GM19239 (cell line): ENCODE results near the gene EIF3M.

Experiments
- DNase-seq: peaks from one replicate; pipeline ENCODE4 v3.0.0; 2011; ENCODE audit warnings: low spot score; ENCODE audit not compliant: insufficient read length
- FAIRE-seq: peaks from 2 replicates; lab custom pipeline; 2011; peaks lifted over from hg19 to GRCh38; lab: Jason Lieb, UNC

Gene EIF3M

GRCh38 chr11:32583459-32584271 lies at the start of gene EIF3M:
Gene EIF3M (plus strand): TSS chr11:32583831. CDS start chr11:32583888, 57 bp downstream.
- peak; percentile 97 for FAIRE-seq
- DNase-seq = peak; percentile 80

GRCh38 chr11:32538804-32539203 lies 44.8 kb upstream of the EIF3M start:
- FAIRE-seq = no peak
- no peak for DNase-seq

DNA sequence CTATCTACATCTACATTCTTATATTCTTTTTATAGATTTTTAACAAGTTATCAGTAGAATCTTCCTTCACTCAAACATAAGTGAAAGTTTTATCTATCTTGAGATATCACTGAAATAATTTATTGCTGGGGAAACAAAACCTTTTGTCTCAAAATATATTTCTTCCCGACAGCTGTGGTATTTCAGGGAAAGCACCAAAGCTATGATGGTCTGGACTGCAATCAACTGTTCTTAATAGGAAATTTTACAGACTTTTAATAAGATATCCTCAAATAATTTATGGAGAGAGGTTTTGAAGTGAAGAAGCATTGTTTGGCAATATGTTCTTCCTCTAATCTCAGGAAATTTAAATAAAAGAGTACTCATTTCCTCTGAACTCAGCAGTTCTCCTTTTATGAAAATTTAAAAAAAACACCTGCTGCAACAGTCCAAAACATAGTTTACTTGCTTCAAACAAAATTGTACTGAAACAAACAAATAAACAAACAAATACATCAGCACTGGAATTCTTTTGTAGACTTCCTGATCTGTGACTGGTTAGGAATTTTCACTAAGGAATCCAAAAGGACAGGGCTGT lies 33.9 kb upstream of the EIF3M start:
- no peak for FAIRE-seq
- no peak for DNase-seq

DNA sequence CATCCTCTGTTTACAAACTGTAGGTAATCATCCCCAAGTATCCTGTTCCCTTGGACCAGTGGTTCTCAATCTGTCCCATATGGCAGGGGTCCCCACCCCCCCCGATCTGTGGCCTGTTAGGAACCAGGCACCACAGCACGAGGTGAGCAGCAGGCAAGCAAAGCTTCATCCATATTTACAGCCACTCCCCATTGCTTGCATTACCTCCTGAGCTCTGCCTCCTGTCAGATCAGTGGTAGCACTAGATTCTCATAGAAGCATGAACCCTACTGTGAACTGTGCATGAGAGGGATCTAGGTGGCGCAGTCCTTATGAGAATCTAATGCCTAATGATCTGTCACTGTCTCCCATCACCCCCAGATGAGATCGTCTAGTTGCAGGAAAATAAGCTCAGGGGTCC lies 33.4 kb upstream of the EIF3M start:
- FAIRE-seq (no peak), DNase-seq (no peak)

DNA sequence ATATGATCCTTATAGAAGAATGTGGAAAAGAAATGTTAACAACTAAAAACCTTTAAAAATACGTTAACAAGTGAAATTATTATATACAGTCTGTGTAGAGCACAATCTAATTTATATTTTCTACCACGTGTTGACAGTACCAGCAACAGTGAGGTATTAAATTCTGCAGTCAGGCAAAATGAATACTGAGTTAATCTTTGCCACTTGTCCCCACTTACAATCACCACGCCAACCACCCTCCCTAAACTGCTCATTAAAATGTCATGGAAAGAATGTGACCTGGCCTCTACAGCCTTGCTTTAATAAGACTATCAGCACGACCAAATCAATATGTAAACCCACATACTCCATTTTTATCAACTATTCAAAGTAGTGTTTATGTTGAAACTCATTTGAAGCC lies 28.5 kb upstream of the EIF3M start:
- no peak for FAIRE-seq
- no peak for DNase-seq

DNA sequence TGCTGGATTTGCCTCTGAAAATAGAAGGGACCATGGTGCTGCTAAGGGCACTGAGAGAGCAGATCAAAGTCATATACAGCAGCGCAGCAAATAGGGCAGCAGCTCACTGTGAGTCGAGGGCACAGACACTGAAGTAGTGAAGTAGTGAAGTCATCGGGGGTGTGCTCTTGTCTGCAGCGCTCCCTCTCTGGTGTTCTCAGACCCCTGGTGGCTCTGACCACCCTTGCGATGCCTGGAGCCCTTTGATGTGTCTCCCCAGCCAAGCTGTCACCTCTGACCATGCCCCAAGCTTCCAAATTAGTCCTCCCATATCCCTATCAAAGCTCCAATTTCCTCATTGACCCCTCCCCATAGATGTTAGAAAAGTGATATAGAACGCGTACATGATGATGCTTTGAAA lies 27.7 kb upstream of the EIF3M start:
- FAIRE-seq (no peak), DNase-seq (no peak)

- FAIRE-seq (no peak), DNase-seq (no peak)
These were observed 21.8 kb upstream of the EIF3M start for GRCh38 chr11:32561835-32562234.

DNA sequence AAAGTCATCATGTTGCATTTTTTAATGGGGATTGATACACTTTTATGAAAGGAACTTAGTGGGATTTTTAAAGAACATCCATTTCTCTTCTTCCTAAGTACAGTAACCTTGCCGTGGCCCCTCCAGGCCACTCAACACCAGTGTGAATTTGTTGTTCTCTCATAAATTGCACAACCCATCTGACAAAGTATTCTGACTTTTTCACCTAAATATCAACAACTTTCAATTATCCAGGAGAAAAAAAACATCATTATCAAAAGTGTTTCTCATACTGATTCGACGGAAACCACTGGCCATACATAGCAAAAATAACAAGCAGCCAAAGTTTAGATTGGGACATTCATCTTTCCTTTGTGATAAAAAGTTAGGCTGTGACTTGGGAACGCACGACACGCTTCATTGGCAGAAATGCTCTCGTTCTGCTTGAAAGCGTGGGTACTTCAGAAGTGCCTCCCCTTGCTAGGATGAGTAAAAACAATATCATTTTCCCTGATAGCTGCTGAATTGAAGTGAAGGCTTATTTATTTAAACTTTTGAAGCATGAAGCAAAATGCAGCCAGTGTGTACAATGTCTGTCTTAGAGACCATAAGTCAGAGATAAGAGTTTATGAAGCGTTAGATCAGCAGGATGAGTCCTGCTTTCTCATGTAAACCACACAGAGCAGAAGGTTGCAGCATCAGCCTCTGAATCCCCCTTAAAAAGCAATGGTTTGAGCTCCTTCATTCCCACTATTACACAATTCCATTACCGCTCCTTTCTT lies 20.6 kb upstream of the EIF3M start:
- no peak for DNase-seq
- FAIRE-seq = no peak

GRCh38 chr11:32563600-32563959 lies 20.1 kb upstream of the EIF3M start:
- no peak for FAIRE-seq
- no peak for DNase-seq

DNA sequence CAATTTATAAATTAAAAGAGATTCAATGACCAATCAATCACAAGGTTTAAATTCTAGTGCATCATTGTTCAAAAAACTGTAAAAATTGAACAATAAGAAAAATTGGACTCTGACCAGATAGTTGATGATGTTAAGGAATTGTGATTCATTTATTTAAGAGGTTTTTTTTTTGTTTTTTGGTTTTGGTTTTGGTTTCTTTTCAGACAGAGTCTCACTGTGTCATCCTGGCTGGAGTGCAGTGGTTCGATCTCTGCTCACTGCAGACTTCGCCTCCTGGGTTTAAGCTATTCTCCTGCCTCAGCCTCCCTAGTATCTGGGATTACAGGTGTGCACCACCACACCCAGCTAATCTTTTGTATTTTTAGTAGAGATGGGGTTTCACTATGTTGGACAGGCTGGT lies 17.1 kb upstream of the EIF3M start:
- no peak for FAIRE-seq
- DNase-seq = no peak

DNA sequence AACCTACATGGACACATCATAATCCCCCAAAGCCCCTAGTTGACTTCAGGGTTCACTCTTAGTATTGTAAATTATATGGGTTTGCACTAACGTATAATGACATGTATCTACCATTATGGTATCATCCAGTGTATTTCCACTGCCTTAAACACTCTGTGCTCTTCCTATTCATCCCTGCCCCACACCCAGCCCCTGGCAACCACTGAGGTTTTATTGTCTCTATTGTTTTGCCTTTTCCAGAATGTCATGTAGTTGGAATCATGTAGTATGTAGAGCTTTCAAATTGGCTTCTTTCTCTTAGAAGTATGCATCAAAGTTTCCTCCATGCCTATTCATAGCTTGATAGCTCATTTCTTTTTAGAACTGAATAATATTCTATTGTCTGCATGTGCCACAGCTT lies 16.5 kb upstream of the EIF3M start:
- FAIRE-seq (no peak), DNase-seq (no peak)

GRCh38 chr11:32569313-32569881 lies 14.2 kb upstream of the EIF3M start:
- DNase-seq (no peak), FAIRE-seq (no peak)

- FAIRE-seq = no peak
- DNase-seq = no peak
These were observed 12.6 kb upstream of the EIF3M start for GRCh38 chr11:32571039-32571438.

DNA sequence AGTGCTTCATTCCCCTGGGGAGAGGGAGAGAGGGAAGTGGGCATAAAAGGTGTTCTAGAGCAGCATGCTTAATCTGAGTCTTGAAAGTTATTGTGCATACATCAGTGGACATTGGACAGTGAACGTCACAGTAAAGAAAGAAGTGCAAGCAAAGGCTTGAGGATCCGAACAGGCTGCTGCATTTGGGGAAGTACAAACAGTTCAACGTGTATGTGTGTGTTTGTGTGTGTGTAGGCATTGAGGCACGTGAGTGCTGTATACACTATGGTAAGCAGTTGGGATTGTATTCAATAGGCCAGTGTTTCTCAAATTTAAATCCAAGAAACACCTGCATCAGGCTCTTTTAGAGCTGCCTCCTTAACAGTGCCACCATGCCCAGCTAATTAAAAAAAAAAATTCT lies 10.4 kb upstream of the EIF3M start:
- no peak for DNase-seq
- FAIRE-seq = no peak

GRCh38 chr11:32574421-32574820 lies 9.2 kb upstream of the EIF3M start:
- DNase-seq (no peak), FAIRE-seq (no peak)

DNA sequence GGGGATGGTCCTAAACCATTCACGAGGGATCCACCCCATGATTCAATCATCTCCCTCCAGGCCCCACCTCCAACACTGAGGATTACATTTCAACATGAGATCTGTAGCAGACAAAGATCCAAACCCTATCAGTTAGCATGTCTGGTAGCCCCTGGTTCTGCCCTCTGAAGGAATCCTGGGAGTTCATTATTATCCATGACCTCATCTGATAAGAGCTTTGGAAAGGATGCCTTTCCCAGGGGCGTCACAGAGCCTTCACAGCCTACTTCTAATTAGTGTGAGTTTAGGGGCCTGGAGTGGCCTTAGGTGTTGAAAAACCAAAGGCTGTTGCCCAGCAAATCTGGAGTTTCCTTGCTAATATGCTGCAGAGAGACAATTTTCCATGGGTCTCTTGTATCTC lies 8.6 kb upstream of the EIF3M start:
- no peak for FAIRE-seq

DNA sequence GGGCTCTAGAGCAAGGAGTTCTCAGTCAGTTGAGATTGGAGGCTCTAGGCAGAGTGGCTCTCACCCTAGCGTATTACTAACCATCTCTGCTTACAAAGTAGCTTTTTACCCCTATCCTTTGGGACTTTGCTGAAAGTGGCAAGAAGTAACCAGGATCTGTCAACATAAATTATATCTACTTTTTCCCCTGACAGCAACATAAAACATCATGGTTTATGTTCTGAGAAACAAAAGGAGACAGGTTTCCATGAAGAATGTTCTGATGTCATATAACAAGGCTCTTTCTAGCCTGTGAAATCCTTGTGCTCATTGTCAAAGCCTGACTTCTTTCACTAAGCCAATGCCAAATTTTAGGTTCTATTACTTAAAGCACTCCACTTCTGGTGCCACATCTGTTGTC lies 7.2 kb upstream of the EIF3M start:
- no peak for FAIRE-seq
- no peak for DNase-seq

More for the DNA sequence above, 8.6 kb upstream of the EIF3M start:
- no peak for DNase-seq

DNA sequence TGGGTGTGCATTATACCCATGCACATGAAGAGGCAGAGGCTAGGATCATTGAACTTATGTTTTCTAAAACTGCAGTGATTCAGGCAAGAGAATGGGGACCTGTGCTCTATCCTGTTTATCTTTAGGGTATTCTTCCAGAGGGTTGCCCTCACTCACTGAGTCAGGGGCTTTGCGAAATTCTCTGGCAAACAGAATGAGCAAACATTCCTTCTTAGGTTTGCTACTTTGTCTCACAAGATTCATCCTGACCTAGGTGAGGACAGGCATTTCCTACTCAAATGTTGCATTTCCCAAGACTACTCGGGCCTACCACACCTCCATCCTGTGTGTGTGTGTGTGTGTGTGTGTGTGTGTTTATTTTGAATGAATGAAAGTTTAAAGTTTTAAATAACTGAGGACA lies 2.7 kb upstream of the EIF3M start:
- DNase-seq (no peak), FAIRE-seq (no peak)

DNA sequence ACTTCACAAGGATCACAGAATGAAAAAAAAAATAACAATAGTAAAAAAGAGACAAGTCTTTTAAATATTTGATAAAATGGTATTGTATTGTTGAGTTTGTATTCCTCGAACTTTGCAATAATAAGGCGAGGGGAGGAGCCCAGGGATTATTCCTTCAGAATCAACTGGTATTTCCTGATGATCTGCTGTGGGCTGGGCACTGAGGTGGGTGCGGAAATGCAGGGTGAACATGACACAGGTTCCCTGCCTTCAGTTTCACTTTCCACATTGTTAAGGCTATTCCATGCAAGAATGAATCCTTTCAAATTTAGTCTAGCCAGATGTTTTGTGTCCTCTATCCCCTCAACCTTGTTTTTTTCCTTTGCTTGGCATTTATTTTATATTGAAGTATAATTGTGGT lies 2.1 kb upstream of the EIF3M start:
- FAIRE-seq (no peak), DNase-seq (no peak)

DNA sequence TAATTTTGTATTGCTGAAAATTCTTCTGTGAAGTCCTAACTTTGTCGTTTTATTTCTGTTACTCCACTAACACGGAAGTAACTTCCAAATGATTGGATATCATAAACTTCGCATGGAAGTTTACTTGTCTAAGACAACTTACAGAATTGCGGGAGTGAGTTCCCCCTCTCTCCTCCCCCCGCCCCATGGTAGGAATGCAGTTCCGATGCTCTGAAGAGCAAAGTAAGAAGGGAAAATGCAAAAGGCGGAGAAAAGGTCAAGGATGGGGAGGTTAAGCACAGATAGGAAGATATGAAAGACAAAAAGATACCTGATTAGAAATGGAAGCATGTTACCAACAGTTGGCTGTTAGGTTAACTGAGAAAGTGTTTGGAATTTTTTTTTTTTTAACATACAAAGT lies 1.3 kb downstream of the EIF3M start:
- DNase-seq (no peak), FAIRE-seq (no peak)

GRCh38 chr11:32586576-32587190 lies 3.1 kb downstream of the EIF3M start:
- FAIRE-seq (no peak), DNase-seq (peak; percentile 4)
